Transverse colon (tissue), 4 donors: ENCODE results near the gene ARHGAP24. TPM values are rescaled to one million over a fixed set of nuclear protein-coding genes. Genes with fewer than 3 reads are reported as not detected.

Source experiments
- DNase-seq: peaks from one replicate; pipeline ENCODE4 v3.0.0-alpha.2; 2019
- H3K27ac ChIP-seq, 4 donors: fragments of 200-600 bp; sonication (generic); 2 replicates each; pipeline ENCODE4 v1.5.1; 2016 to 2018; ENCODE audit warnings: inconsistent platforms in 4 of 4
- H3K27me3 ChIP-seq: fragments of 200-600 bp; sonication (generic); 2 replicates; pipeline ENCODE4 v1.5.1; 2017; ENCODE audit warnings: inconsistent platforms
- H3K36me3 ChIP-seq, 4 donors: fragments of 200-600 bp; sonication (generic); 2 replicates each; pipeline ENCODE4 v1.5.1; 2017 to 2019; ENCODE audit warnings: inconsistent platforms in 4 of 4
- H3K4me1 ChIP-seq, 4 donors: fragments of 200-600 bp; sonication (generic); 2 replicates each; pipeline ENCODE4 v1.5.1; 2017 to 2020; ENCODE audit warnings: inconsistent platforms in 4 of 4
- H3K4me3 ChIP-seq, 4 donors: fragments of 200-600 bp; sonication (generic); 1 replicate in 1 of 4; 2 replicates in 3 of 4; pipeline versions ENCODE4 v1.5.1 to v1.6.1; 2017 to 2019; ENCODE audit warnings: inconsistent platforms in 4 of 4
- H3K9me3 ChIP-seq, 2 donors: fragments of 200-600 bp; sonication (generic); 2 replicates each; pipeline ENCODE4 v1.5.1; 2017 to 2019; ENCODE audit warnings: inconsistent platforms in 2 of 2
- CTCF ChIP-seq, 5 experiments: fragments of 200-600 bp in 3 of 5; fragments of 450-650 bp in 2 of 5; sonication (generic) in 3 of 5; IDR thresholded peaks; 1 replicate in 2 of 5; 2 replicates in 3 of 5; pipeline ENCODE4 v1.5.1; 2016 to 2017; ENCODE audit warnings: antibody characterized with exemption in 5 of 5, inconsistent platforms in 3 of 5, mild to moderate bottlenecking in 2 of 5, moderate library complexity in 1 of 5
- EP300 ChIP-seq: sonication (generic); formaldehyde crosslinking; IDR thresholded peaks from one replicate; pipeline ENCODE4 v1.6.1; 2017; ENCODE audit warnings: antibody characterized with exemption, low read depth
- POLR2A ChIP-seq: fragments of 450-650 bp; IDR thresholded peaks from one replicate; pipeline ENCODE4 v1.6.1; 2016; ENCODE audit warnings: antibody characterized with exemption, mild to moderate bottlenecking, moderate library complexity
- POLR2AphosphoS5 ChIP-seq, 3 donors: sonication (generic); formaldehyde crosslinking; IDR thresholded peaks; one replicate each; pipeline ENCODE4 v1.6.1; 2016; ENCODE audit warnings: antibody characterized with exemption in 3 of 3
- WGBS, 2 donors: methylation state at CpG; one replicate each; pipeline ENCODE4 v1.1.5; 2018; ENCODE audit warnings: low coverage in 1 of 2; 5-methylcytosine and 5-hydroxymethylcytosine counted together
- in situ Hi-C, 4 donors: fragments of 200-750 bp; cut with MboI; loops; one replicate each; pipeline versions ENCODE4 v1.15.0 to v1.15.1; 2017; ENCODE audit warnings: low sequenced_read_pairs in 3 of 4, low pct_ligation_motif_present in 1 of 4, low pct_unique_long_range_greater_than_20kb in 1 of 4
- intact Hi-C: fragments of 100-400 bp; cut with DNase I; formaldehyde crosslinking; loops from one replicate; pipeline ENCODE4 v1.15.1; 2023; ENCODE audit warnings: low total_unique reads
- total RNA-seq, 4 donors: library from RNA; depleted of rRNA; stranded (reverse); fragments of >200 nt; gene quantifications; one replicate each; pipeline ENCODE4 v1.1.0, GENCODE V29; 2016

The ARHGAP24 gene
- total RNA-seq, 4 donors from 2014 or later: 4.2 to 32.0 (median 12.6) TPM

DNA sequence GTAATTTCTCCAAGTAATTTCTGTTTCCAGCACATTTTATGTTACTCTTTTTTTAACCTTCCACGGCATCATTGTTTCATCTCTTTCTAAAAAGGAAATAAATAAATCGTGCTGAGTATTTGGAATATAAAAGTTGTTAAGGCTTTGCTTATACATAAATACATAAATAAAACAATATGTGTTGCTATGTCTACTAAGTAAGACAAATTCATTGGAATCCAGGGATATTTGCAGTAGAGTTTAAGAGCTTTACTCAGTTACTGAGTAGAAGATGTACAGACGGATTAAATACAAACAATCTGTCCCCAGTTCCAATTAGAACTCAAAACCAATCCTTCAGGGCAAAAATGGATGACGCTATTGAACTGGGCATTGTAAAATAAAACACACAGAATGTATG lies 1.4 kb downstream of the ARHGAP24 start:
- peak overlapping the region in 1 of 4 donors; percentile 59 for H3K4me3 ChIP-seq
- no peaks in the 10 kb centered on the region for H3K27me3 ChIP-seq
- DNase-seq: no peak
- peaks cover 0 to 8% (median 3%) of the 10 kb centered on the region in 4 donors for H3K4me1 ChIP-seq
- TF ChIP-seq EP300: no peak
- TF ChIP-seq POLR2AphosphoS5 (IDR thresholded peaks at IDR 0.05): no peak
- TF ChIP-seq CTCF (IDR thresholded peaks at IDR 0.05): no peak
- TF ChIP-seq POLR2A: no peak
- no peaks in the 10 kb centered on the region for H3K36me3 ChIP-seq
- intact Hi-C loops: no loop called here
- WGBS, 2 donors: 43 to 56% methylated on average over 4 of the region's 4 CpGs
- H3K9me3 ChIP-seq: no peaks in the 10 kb centered on the region
- H3K27ac ChIP-seq: peak overlapping the region in 1 of 4 donors; percentile 0
- in situ Hi-C loops: no loop called here

DNA sequence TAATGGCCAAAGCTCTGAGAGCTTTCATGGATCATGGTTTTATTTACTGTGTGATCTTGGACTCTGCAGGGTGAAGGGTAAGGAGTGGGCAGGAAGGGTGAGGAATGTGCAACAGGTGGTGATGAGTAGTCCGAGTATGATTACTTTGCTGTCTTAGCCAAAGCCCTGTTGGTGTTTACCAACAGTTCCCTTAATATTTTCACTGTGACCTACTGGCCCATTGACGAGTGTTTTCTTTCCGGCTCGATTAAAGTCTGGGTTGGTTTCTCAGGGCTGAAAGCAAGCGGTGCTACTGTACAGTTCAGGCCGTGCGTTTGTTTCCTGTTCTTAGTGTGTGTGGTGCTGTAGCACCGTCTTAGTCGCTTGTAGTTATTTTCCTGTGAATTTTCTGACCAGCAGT lies 2.6 kb downstream of the ARHGAP24 start:
- in situ Hi-C loops: no loop called here
- H3K9me3 ChIP-seq: no peaks in the 10 kb centered on the region
- H3K27me3 ChIP-seq: no peaks in the 10 kb centered on the region
- TF ChIP-seq CTCF (IDR thresholded peaks at IDR 0.05) (no peak), POLR2A (no peak), POLR2AphosphoS5 (IDR thresholded peaks at IDR 0.05) (no peak), EP300 (no peak)
- H3K4me3 ChIP-seq: no peak overlapping the region
- H3K36me3 ChIP-seq: no peaks in the 10 kb centered on the region
- H3K27ac ChIP-seq: no peak overlapping the region
- peaks cover 0 to 8% (median 3%) of the 10 kb centered on the region in 4 donors for H3K4me1 ChIP-seq
- 79 to 94% methylated on average over 7 to 9 of the region's 9 CpGs for WGBS, 2 donors
- intact Hi-C loops: no loop called here
- DNase-seq: no peak

GRCh38 chr4:85478576-85478975 lies 3.6 kb downstream of the ARHGAP24 start:
- H3K27ac ChIP-seq: no peak overlapping the region
- H3K36me3 ChIP-seq: no peaks in the 10 kb centered on the region
- peaks cover 0 to 8% (median 3%) of the 10 kb centered on the region in 4 donors for H3K4me1 ChIP-seq
- no peaks in the 10 kb centered on the region for H3K27me3 ChIP-seq
- no peaks in the 10 kb centered on the region for H3K9me3 ChIP-seq
- no peak overlapping the region for H3K4me3 ChIP-seq
- 76 to 81% methylated on average over 2 of the region's 2 CpGs for WGBS, 2 donors
- intact Hi-C loops (no loop called here), in situ Hi-C loops (no loop called here)
- no peak for DNase-seq
- TF ChIP-seq POLR2AphosphoS5 (IDR thresholded peaks at IDR 0.05) (no peak), EP300 (no peak), POLR2A (no peak), CTCF (IDR thresholded peaks at IDR 0.05) (no peak)

DNA sequence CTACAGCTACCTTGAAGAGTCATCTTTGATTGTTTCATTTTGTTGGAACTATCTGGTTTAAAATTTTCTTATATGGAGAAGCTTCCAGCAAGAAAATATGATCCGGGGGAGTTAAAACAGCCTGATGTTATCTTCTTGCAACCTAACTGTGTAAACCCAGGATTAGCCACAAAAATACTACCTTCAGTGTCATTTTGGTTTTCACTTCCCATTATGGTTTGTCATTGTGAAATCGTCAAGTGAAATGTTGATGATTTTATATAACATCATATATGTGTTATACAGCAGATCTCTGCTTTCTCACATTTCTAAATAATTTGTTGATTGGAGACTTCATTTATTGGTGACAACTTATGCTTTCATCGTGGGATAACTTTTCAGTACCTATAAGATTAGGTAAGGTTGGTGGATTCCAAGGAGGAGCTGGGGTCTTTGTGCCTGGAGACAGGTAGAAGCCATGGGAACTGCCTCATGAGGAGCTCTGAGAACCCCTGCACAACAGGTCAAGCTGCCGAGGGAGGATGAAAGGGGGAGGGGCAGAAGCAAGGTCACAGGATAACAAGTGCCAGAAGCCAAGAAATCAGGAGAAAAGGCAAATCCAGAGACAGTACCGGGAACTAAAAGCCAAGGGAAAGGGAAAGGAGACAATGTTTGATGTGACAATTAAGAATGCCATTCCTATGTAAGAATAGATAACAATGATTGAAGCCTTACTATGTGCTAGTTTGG lies 7.2 kb downstream of the ARHGAP24 start:
- H3K27ac ChIP-seq: no peak overlapping the region
- H3K27me3 ChIP-seq: no peaks in the 10 kb centered on the region
- TF ChIP-seq POLR2AphosphoS5 (IDR thresholded peaks at IDR 0.05) (no peak), POLR2A (no peak), EP300 (no peak), CTCF (IDR thresholded peaks at IDR 0.05) (no peak)
- no peaks in the 10 kb centered on the region for H3K36me3 ChIP-seq
- in situ Hi-C loops (no loop called here), intact Hi-C loops (no loop called here)
- WGBS, 2 donors: 57 to 65% methylated on average over 5 of the region's 5 CpGs
- no peaks in the 10 kb centered on the region for H3K4me1 ChIP-seq
- no peak for DNase-seq
- no peak overlapping the region for H3K4me3 ChIP-seq
- H3K9me3 ChIP-seq: no peaks in the 10 kb centered on the region
